Glutamatergic neuron (in vitro differentiated cells): Measurements from ENCODE around the gene TMEM52B. TPM values are rescaled to one million over a fixed set of nuclear protein-coding genes. Genes with fewer than 3 reads are reported as not detected.

Experiments
- DNase-seq: peaks from one replicate; pipeline ENCODE4 v3.0.0; 2022
- H3K27ac Mint-ChIP-seq: one replicate; pipeline ENCODE4 v1.8.0; 2020; ENCODE audit warnings: mild to moderate bottlenecking, mixed read lengths, inconsistent platforms; ENCODE audit not compliant: unreplicated experiment
- H3K27me3 Mint-ChIP-seq: one replicate; pipeline ENCODE4 v1.8.0; 2020; ENCODE audit warnings: mild to moderate bottlenecking, moderate library complexity, mixed read lengths, inconsistent platforms; ENCODE audit not compliant: unreplicated experiment
- H3K36me3 Mint-ChIP-seq: one replicate; pipeline ENCODE4 v1.8.0; 2020; ENCODE audit warnings: mild to moderate bottlenecking, mixed read lengths, inconsistent platforms; ENCODE audit not compliant: unreplicated experiment
- H3K4me1 Mint-ChIP-seq: one replicate; pipeline ENCODE4 v1.8.0; 2020; ENCODE audit warnings: mild to moderate bottlenecking, low read depth, mixed read lengths, inconsistent platforms; ENCODE audit not compliant: unreplicated experiment
- H3K4me3 Mint-ChIP-seq: one replicate; pipeline ENCODE4 v1.8.0; 2020; ENCODE audit warnings: mild to moderate bottlenecking, mixed read lengths, inconsistent platforms; ENCODE audit not compliant: unreplicated experiment
- H3K9me3 Mint-ChIP-seq: one replicate; pipeline ENCODE4 v1.8.0; 2020; ENCODE audit warnings: mild to moderate bottlenecking, moderate library complexity, mixed read lengths, inconsistent platforms; ENCODE audit not compliant: unreplicated experiment
- CTCF ChIP-seq: fragments of 200-600 bp; sonication (generic); IDR thresholded peaks from one replicate; pipeline ENCODE4 v1.5.0; 2021; ENCODE audit not compliant: partially characterized antibody, unreplicated experiment
- total RNA-seq: library from RNA; stranded (reverse); fragmentation: NEBNext Ultra II Directional; extraction: Animal tissue kit (Norgen Biotek cat#: 25700); gene quantifications from one replicate; pipeline ENCODE4 v1.2.1, GENCODE V29; 2021; ENCODE audit not compliant: unreplicated experiment

Gene TMEM52B
- total RNA-seq, 1 donor from 2014 or later: not detected

DNA sequence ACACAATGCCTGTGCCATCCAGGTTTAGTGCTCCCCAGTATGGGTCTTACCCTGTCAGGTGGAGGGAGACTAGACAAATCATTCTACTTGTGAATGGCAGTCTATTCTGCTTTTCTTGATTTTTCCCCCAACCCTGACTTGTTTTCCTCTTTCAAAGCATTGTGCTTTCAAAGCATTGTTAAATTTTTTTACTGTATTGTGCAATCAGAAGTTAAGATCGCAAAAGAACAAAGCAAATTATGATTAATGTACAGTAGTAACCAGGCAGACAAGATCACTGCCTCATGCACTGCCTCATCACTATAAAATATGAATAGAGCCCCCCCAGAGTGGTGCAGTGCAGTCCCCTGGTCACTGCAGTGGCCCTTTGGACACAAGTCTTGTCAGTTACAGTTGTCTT lies 47.9 kb downstream of the TMEM52B start:
- TF ChIP-seq CTCF: no peak
- Mint-ChIP-seq H3K27me3 (peaks cover 2% of the 10 kb centered on the region), H3K36me3 (peaks cover 15% of the 10 kb centered on the region), H3K4me1 (peaks cover 2% of the 10 kb centered on the region), H3K4me3 (no peak overlapping the region), H3K9me3 (peaks cover 2% of the 10 kb centered on the region), H3K27ac (no peak overlapping the region)
- DNase-seq: no peak

DNA sequence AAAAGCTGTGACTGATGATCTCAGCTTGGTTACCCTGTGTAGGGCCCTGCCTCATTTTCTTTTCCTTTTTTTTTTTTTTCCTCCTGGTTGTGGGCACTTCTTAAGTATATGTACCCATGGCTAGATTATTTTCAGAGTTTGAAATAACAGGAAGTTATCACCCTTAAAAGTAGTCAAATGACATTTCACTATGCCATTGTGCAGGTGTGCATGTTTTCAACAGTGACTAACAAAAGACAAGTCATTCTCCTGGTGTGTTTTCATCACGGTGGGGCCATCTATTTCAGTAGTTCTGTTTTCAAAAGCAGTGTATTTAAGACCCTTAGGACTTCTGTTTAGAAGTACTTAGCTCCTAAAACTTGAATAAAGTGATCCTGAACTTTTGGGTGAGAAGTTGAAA lies 48.8 kb downstream of the TMEM52B start:
- peaks cover 2% of the 10 kb centered on the region for H3K4me1 Mint-ChIP-seq

DNA sequence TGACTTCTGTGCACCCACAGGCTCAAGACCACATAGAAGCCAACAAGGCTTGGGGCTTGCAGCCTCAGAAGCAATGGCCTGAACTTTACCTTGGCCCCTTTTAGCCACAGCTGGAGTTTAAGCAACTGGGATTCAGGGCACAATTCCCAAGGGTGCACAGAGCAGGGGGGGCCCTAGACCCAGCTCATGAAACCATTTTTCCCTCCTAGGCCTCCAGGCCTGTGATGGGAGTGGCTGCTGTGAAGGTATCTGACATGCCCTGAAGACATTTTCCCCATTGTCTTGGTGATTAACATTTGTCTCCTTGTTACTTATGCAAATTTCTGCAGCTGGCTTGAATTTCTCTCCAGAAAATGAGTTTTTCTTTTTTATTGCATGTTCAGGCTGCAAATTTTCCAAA lies 55.7 kb downstream of the TMEM52B start:
- no peak for DNase-seq
- no peak overlapping the region for H3K4me3 Mint-ChIP-seq
- peaks cover 2% of the 10 kb centered on the region for H3K9me3 Mint-ChIP-seq
- TF ChIP-seq CTCF: no peak
- peaks cover 1% of the 10 kb centered on the region for H3K27me3 Mint-ChIP-seq
- H3K27ac Mint-ChIP-seq: no peak overlapping the region
- H3K4me1 Mint-ChIP-seq: no peaks in the 10 kb centered on the region
- peaks cover 17% of the 10 kb centered on the region for H3K36me3 Mint-ChIP-seq

More for the DNA sequence above, 48.8 kb downstream of the TMEM52B start:
- Mint-ChIP-seq H3K4me3 (no peak overlapping the region), H3K27ac (no peak overlapping the region), H3K27me3 (peaks cover 2% of the 10 kb centered on the region), H3K36me3 (peaks cover 10% of the 10 kb centered on the region), H3K9me3 (peaks cover 2% of the 10 kb centered on the region)
- TF ChIP-seq CTCF: no peak
- DNase-seq: no peak

DNA sequence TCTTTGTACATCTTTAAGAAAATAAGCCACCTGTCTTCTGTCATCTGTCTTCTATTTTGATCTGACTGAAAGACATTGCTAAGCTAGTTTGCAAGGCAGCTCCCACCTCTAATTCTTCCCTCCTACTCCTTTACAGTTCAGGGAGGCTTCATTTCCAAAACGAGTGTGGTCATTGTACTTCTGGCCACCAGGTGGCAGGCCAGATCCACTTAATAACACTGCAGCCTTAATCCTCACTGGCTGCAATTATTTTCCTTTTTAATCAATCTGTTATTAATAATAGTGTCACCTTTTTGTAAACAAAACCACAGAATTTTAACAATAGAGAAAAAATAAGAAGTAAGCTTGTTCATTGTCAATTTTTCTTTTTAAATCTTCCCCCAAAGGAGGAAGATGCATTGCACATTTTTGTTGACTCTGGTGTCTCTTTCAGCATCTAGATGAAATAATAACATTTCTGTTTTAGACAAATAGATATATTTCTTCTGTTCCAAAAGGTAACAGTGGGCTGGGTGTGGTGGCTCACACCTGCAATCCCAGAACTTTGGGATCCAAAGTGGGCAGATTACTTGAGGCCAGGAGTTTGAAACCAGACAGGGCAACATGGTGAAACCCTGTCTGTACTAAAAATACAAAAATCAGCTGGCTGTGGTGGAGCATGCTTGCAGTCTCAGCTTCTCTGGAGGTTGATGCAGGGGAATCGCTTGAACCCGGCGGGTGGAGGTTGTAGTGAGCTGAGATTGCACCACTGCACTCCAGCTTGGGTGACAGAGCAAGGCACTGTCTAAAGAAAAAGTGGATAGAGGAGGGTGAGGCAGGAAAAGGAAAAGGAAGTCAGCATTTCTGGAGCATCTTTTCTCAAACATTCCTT lies 57.2 kb downstream of the TMEM52B start:
- peaks cover 17% of the 10 kb centered on the region for H3K36me3 Mint-ChIP-seq
- peak; percentile 29 for DNase-seq
- H3K27ac Mint-ChIP-seq: no peak overlapping the region
- no peak overlapping the region for H3K4me3 Mint-ChIP-seq
- H3K4me1 Mint-ChIP-seq: no peaks in the 10 kb centered on the region
- peaks cover 1% of the 10 kb centered on the region for H3K27me3 Mint-ChIP-seq
- peak; percentile 94 for TF ChIP-seq CTCF
- peaks cover 2% of the 10 kb centered on the region for H3K9me3 Mint-ChIP-seq

DNA sequence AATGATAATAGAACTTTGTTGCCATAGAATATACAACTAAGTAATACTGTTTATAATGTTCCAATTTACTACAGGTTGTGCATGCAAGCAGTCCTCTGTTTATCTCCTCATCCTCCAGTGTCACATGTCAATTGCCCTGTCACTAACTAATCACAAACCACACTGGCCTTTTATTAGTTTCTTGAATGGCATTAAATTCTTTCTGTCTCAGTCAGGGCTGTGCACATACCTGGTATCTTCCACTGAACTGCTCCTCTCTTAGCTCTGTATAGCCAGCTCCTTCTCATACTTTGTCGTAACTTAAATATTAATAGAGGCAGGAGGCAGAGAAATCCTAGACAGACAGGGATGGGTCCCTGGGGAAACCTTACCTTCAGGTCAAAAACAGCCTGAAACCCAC lies 57.9 kb downstream of the TMEM52B start:
- H3K4me1 Mint-ChIP-seq: no peaks in the 10 kb centered on the region
- no peak overlapping the region for H3K4me3 Mint-ChIP-seq
- H3K9me3 Mint-ChIP-seq: peaks cover 2% of the 10 kb centered on the region
- H3K27ac Mint-ChIP-seq: no peak overlapping the region
- peaks cover 17% of the 10 kb centered on the region for H3K36me3 Mint-ChIP-seq
- peaks cover 1% of the 10 kb centered on the region for H3K27me3 Mint-ChIP-seq
- TF ChIP-seq CTCF: no peak
- DNase-seq: no peak
